ENCODE results near the gene STC2. TPM values are rescaled to one million over a fixed set of nuclear protein-coding genes. Genes with fewer than 3 reads are reported as not detected.

The STC2 gene
- total RNA-seq, 4 donors from 2014 or later = 3.8 to 12.0 (median 8.7) TPM

- TF ChIP-seq CTCF (IDR thresholded peaks at IDR 0.05) (no peak), POLR2A (IDR thresholded peaks at IDR 0.05) (no peak)
- no peaks in the 10 kb centered on the region for H3K27me3 ChIP-seq
- H3K27ac ChIP-seq = no peak overlapping the region
- no peak overlapping the region for H3K4me3 ChIP-seq (replicated peaks in 1 of 3)
- H3K36me3 ChIP-seq = no peaks in the 10 kb centered on the region
- DNase-seq = no peak
- intact Hi-C loops (cut with DNase I) = no loop called here
- no peaks in the 10 kb centered on the region for H3K9me3 ChIP-seq
- WGBS, 2 donors = 87 to 94% methylated on average over 1 of the region's 1 CpG
- no peaks in the 10 kb centered on the region for H3K4me1 ChIP-seq
Observed at GRCh38 chr5:173274771-173275170, 53.4 kb downstream of the STC2 start.

GRCh38 chr5:173271419-173271818 lies 56.8 kb downstream of the STC2 start:
- H3K4me1 ChIP-seq = no peaks in the 10 kb centered on the region
- DNase-seq = no peak
- no peaks in the 10 kb centered on the region for H3K9me3 ChIP-seq
- intact Hi-C loops (cut with DNase I) = no loop called here
- H3K27me3 ChIP-seq = no peaks in the 10 kb centered on the region
- H3K27ac ChIP-seq = no peak overlapping the region
- TF ChIP-seq CTCF (IDR thresholded peaks at IDR 0.05) (no peak), POLR2A (IDR thresholded peaks at IDR 0.05) (no peak)
- H3K36me3 ChIP-seq = no peaks in the 10 kb centered on the region
- WGBS, 2 donors = 48 to 59% methylated on average over 10 of the region's 10 CpGs
- H3K4me3 ChIP-seq (replicated peaks in 1 of 3) = no peak overlapping the region

DNA sequence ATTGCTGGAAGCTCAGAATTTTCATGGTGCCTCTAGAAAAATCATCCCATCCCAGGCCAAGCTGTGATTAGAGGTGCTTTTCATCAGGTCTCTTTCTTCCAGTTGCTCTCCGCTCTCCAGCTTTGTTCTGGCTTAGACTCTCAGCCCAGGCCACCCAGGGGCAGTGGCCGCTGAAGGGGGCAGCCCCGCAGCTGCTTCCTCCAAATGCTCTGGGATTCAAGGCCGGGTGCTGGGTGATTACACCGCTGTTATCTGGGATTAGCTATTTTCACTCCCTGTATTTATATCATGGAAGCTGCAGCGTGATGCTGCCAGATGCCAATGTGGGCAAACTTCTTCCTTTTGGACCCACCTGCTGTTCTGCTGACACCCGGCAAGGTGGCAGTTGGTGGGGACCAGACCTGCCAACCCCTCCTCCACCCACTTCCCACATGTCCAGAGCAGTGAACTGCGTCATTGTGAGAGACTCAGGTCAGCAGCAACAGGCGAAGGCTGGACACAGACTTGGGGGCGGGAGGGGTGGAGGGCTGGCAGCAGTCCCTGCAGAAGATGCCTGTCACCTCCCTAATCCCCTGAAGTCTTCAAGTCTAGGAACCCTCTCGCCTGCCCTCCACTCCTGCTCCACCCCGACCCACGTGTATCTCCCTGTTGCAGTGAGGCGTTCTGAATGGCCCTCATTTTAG lies 59.3 kb downstream of the STC2 start:
- no peak for DNase-seq
- Histone ChIP-seq H3K27ac (no peak overlapping the region), H3K27me3 (no peaks in the 10 kb centered on the region), H3K4me1 (no peaks in the 10 kb centered on the region), H3K4me3 (replicated peaks in 1 of 3) (no peak overlapping the region), H3K36me3 (no peaks in the 10 kb centered on the region), H3K9me3 (no peaks in the 10 kb centered on the region)
- intact Hi-C loops (cut with DNase I) = loop anchor here (10.0 kb wide), 1 partner anchor 114 kb away; no protein-coding TSS in a partner anchor
- 49 to 52% methylated on average over 14 of the region's 14 CpGs for WGBS, 2 donors
- no peak for TF ChIP-seq CTCF (IDR thresholded peaks at IDR 0.05)
- TF ChIP-seq POLR2A (IDR thresholded peaks at IDR 0.05) = no peak

GRCh38 chr5:173265433-173265832 lies 62.8 kb downstream of the STC2 start:
- intact Hi-C loops (cut with DNase I) = loop anchor here (10.0 kb wide), 1 partner anchor 111 kb away; no protein-coding TSS in a partner anchor
- Histone ChIP-seq H3K4me1 (no peaks in the 10 kb centered on the region), H3K9me3 (no peaks in the 10 kb centered on the region), H3K27ac (no peak overlapping the region), H3K4me3 (replicated peaks in 1 of 3) (no peak overlapping the region), H3K27me3 (no peaks in the 10 kb centered on the region), H3K36me3 (no peaks in the 10 kb centered on the region)
- WGBS, 2 donors = 63 to 66% methylated on average over 10 of the region's 10 CpGs
- no peak for DNase-seq
- no peak for TF ChIP-seq POLR2A (IDR thresholded peaks at IDR 0.05)
- no peak for TF ChIP-seq CTCF (IDR thresholded peaks at IDR 0.05)

Small RNAs within 50 kb of the gene (microRNA-seq; reads per million reads assigned to microRNA genes)
- not detected for gene MIR8056

Small RNAs within 50 kb of the gene (small RNA-seq; reads per million reads assigned to genes)
- gene MIR8056 (not detected), gene RNA5SP200 (not detected), gene RNU6-500P (not detected)

Other genes with a start within 250 kb of the STC2 start
- 10 to 100 TPM; 12.0 to 15.9 (median 15.6) TPM for gene BNIP1, start 183.9 kb downstream of the STC2 start, total RNA-seq
- gene NKX2-5, start 93.2 kb downstream of the STC2 start, total RNA-seq = not detected

Data from thyroid gland (tissue), 4 donors.